Body of pancreas (tissue), 4 donors: ENCODE measurements around the gene USP9X. TPM values are rescaled to one million over a fixed set of nuclear protein-coding genes. Genes with fewer than 3 reads are reported as not detected.
"Not testable (repeated sequence)": the region's sequence is repeated elsewhere in the genome, so short reads cannot be mapped to it uniquely, and the experiment has no call there.

Experiments
- ATAC-seq: fragments of 150-250 bp; one replicate; pipeline ENCODE4 v1.9.1; 2016
- DNase-seq, 4 donors: peaks; one replicate each; pipeline ENCODE4 v3.0.0-alpha.2; 2019
- H3K27ac ChIP-seq, 4 donors: fragments of 200-600 bp; sonication (generic); 1 replicate in 3 of 4; 2 replicates in 1 of 4; pipeline versions ENCODE4 v1.5.1 to v1.6.1; 2016 to 2019; ENCODE audit warnings: mild to moderate bottlenecking in 1 of 4, mixed read lengths in 1 of 4, moderate library complexity in 1 of 4
- H3K27me3 ChIP-seq, 2 donors: fragments of 200-600 bp; sonication (generic); one replicate each; pipeline ENCODE4 v1.6.0; 2016; ENCODE audit warnings: mild to moderate bottlenecking in 1 of 2
- H3K36me3 ChIP-seq, 2 donors: fragments of 200-600 bp; sonication (generic); replicated peaks in 1 of 2; 2 replicates each; pipeline ENCODE4 v1.5.1; 2016; ENCODE audit warnings: low read depth in 2 of 2; ENCODE audit not compliant: insufficient read depth in 1 of 2
- H3K4me1 ChIP-seq: fragments of 200-600 bp; sonication (generic); one replicate; pipeline ENCODE4 v1.6.0; 2016
- H3K4me3 ChIP-seq, 2 donors: fragments of 200-600 bp; sonication (generic); 1 replicate in 1 of 2; 2 replicates in 1 of 2; pipeline ENCODE4 v1.5.1; 2016 to 2019
- H3K9me3 ChIP-seq, 3 donors: fragments of 200-600 bp; sonication (generic); 1 replicate in 2 of 3; 2 replicates in 1 of 3; pipeline ENCODE4 v1.5.1; 2016
- POLR2A ChIP-seq, 3 donors: fragments of 450-650 bp; IDR thresholded peaks; one replicate each; pipeline ENCODE4 v1.6.1; 2016; ENCODE audit warnings: antibody characterized with exemption in 3 of 3, mild to moderate bottlenecking in 2 of 3
- WGBS, 2 donors: methylation state at CpG; one replicate each; pipeline ENCODE4 v1.1.5; 2017; 5-methylcytosine and 5-hydroxymethylcytosine counted together
- intact Hi-C: fragments of 100-400 bp; cut with DNase I; formaldehyde crosslinking; loops from one replicate; pipeline ENCODE4 v1.15.1; 2023
- total RNA-seq, 2 donors: library from RNA; depleted of rRNA; stranded (reverse); fragments of >200 nt; gene quantifications; one replicate each; pipeline ENCODE4 v1.1.0, GENCODE V29; 2016
- TF ChIP-seq, protein P1 (sequence below), 7 experiments: fragments of 450-650 bp in 4 of 7; fragments of 200-600 bp in 3 of 7; sonication (generic) in 3 of 7; IDR thresholded peaks; one replicate each; pipeline ENCODE4 v1.5.1; 2016 to 2019; ENCODE audit warnings: antibody characterized with exemption in 7 of 7

USP9X gene
- total RNA-seq, 2 donors from 2014 or later = 51.1 to 58.4 TPM

DNA sequence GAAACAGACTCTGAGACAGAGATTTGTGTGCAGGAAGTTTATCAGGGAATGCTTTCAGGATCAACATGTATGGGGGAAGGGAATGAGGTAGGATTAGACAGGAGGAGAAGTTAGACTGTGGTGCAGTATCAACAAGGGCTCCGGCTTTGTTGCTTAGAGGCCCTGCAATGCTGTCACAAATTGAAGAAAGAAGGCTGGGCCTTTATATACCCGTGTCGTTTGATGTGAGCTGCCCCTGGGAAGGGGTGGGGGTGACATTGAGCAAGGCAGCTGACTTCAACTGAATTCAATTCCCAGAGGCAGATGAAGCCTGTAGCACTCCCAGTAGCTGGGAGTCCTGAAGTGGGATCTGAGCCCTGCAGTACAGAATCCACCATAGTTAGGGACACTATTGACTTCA, 29.5 kb upstream of the USP9X start:
- DNase-seq (no peak), ATAC-seq (no peak)
- Histone ChIP-seq H3K27ac (no peak overlapping the region), H3K36me3 (no peaks in the 10 kb centered on the region), H3K27me3 (no peaks in the 10 kb centered on the region), H3K4me1 (no peaks in the 10 kb centered on the region), H3K9me3 (no peaks in the 10 kb centered on the region), H3K4me3 (no peak overlapping the region)
- 42 to 100% methylated on average over 1 to 3 of the region's 3 CpGs for WGBS, 2 donors
- TF ChIP-seq POLR2A (IDR thresholded peaks at IDR 0.05) = no peak
- TF ChIP-seq, protein P1, sequence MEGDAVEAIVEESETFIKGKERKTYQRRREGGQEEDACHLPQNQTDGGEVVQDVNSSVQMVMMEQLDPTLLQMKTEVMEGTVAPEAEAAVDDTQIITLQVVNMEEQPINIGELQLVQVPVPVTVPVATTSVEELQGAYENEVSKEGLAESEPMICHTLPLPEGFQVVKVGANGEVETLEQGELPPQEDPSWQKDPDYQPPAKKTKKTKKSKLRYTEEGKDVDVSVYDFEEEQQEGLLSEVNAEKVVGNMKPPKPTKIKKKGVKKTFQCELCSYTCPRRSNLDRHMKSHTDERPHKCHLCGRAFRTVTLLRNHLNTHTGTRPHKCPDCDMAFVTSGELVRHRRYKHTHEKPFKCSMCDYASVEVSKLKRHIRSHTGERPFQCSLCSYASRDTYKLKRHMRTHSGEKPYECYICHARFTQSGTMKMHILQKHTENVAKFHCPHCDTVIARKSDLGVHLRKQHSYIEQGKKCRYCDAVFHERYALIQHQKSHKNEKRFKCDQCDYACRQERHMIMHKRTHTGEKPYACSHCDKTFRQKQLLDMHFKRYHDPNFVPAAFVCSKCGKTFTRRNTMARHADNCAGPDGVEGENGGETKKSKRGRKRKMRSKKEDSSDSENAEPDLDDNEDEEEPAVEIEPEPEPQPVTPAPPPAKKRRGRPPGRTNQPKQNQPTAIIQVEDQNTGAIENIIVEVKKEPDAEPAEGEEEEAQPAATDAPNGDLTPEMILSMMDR (IDR thresholded peaks at IDR 0.05) = no peak
- intact Hi-C loops = no loop called here

DNA sequence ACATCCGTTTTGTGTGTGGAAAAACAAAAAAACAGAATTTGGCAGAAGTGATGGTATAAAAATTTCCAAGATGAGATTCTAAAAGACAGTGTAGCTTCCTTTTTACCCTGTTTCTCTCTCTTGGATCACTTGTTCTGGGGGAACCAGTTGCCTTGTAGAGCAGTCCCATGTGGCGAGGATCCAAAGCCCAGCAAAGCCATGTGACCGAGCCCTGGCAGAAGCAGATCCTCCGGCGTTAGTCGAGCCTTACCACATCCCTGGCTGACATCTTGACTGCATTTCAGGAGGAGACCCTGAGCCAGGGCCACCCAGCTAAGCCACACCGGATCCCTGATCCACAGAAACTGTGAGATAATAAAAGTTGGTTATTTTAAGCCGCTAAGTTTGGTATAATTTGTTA, 22.0 kb upstream of the USP9X start:
- DNase-seq, H3K27me3 ChIP-seq, H3K4me3 ChIP-seq, H3K27ac ChIP-seq, H3K4me1 ChIP-seq, H3K36me3 ChIP-seq, H3K9me3 ChIP-seq, ATAC-seq, intact Hi-C loops: not testable (repeated sequence)
- 64 to 80% methylated on average over 5 to 8 of the region's 8 CpGs for WGBS, 2 donors

DNA sequence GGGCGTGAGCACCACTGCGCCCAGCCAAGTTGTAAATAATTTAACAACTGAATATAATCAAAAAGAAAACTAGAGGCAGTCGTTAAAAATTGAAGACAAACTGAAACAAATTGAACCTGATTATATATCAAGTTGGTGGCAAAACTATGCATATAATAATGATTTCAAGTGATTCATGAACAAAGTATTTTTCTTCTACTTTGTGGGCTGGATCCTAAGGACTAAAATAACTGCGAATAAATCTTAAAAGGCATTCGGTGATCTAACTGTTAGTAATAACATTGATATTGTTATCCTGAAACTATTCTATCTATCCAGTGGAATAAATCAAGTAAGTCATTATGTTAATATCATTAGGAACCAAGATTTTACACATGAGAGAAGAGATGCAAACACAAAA, 21.2 kb upstream of the USP9X start:
- DNase-seq = no peak
- Histone ChIP-seq H3K36me3 (no peaks in the 10 kb centered on the region), H3K4me3 (no peak overlapping the region), H3K27me3 (no peaks in the 10 kb centered on the region), H3K27ac (no peak overlapping the region), H3K4me1 (no peaks in the 10 kb centered on the region), H3K9me3 (no peaks in the 10 kb centered on the region)
- no peak for ATAC-seq
- intact Hi-C loops = no loop called here
- TF ChIP-seq, protein P1 (IDR thresholded peaks at IDR 0.05) = no peak
- no peak for TF ChIP-seq POLR2A (IDR thresholded peaks at IDR 0.05)
- 56 to 78% methylated on average over 4 to 5 of the region's 5 CpGs for WGBS, 2 donors

DNA sequence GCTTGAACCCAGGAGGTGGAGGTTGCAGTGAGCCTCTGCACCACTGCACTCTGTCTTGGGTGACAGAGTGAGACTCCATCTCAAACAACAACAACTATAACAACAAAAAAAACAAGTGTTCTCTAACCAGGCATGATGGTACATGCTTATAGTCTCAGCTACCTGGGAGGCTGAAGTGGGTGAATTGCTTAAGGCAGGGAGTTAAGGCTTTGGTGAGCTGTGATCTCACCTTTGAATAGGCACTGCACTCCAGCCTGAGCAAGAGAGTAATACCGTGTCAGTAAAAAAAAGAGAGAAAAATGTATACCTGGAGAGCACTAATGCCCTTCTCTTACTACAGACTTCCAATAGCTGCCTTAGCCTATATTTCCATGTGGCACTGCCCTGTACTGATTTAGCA, 18.9 kb upstream of the USP9X start:
- TF ChIP-seq POLR2A (IDR thresholded peaks at IDR 0.05) = no peak
- TF ChIP-seq, protein P1 (IDR thresholded peaks at IDR 0.05) = no peak
- 70 to 88% methylated on average over 1 of the region's 1 CpG for WGBS, 2 donors
- H3K4me1 ChIP-seq = no peaks in the 10 kb centered on the region
- intact Hi-C loops = no loop called here
- H3K9me3 ChIP-seq = no peaks in the 10 kb centered on the region
- H3K27me3 ChIP-seq = no peaks in the 10 kb centered on the region
- no peak overlapping the region for H3K27ac ChIP-seq
- no peak overlapping the region for H3K4me3 ChIP-seq
- DNase-seq = no peak
- no peak for ATAC-seq
- H3K36me3 ChIP-seq = no peaks in the 10 kb centered on the region

DNA sequence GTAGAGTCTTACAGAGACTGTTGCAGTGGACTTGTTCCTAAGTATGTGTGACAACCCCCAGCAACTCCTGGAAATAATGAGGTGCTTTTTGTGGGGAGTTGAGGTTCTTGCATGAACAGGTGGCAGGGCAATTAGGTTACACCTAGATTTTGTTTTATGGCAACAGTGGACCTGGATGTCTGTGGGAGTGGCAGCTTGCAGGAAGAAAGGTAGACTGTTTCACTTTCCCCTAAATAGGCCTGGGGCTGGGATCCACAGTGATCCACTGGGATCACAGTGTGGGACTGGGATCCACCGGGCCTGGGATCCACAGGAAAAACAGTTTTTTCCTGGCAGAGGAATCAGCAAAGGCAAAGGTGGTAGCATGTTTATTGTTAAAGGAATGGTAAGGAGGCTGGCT, 18.3 kb upstream of the USP9X start:
- DNase-seq (no peak), ATAC-seq (no peak)
- Histone ChIP-seq H3K4me3 (no peak overlapping the region), H3K9me3 (no peaks in the 10 kb centered on the region), H3K27me3 (no peaks in the 10 kb centered on the region), H3K36me3 (no peaks in the 10 kb centered on the region), H3K4me1 (no peaks in the 10 kb centered on the region), H3K27ac (no peak overlapping the region)
- TF ChIP-seq, protein P1 (IDR thresholded peaks at IDR 0.05) = no peak
- no peak for TF ChIP-seq POLR2A (IDR thresholded peaks at IDR 0.05)
- WGBS, 2 donors = 91 to 100% methylated on average over 1 of the region's 1 CpG
- intact Hi-C loops = no loop called here
